Activated T-cell treated with anti-CD3 and anti-CD28 coated beads for 48 hours (primary cell): ENCODE data around the gene PRR29.

Experiments used
- DNase-seq: peaks from one replicate; pipeline ENCODE4 v3.0.0-alpha.2; 2020; ENCODE audit warnings: low read depth

The PRR29 gene

DNA sequence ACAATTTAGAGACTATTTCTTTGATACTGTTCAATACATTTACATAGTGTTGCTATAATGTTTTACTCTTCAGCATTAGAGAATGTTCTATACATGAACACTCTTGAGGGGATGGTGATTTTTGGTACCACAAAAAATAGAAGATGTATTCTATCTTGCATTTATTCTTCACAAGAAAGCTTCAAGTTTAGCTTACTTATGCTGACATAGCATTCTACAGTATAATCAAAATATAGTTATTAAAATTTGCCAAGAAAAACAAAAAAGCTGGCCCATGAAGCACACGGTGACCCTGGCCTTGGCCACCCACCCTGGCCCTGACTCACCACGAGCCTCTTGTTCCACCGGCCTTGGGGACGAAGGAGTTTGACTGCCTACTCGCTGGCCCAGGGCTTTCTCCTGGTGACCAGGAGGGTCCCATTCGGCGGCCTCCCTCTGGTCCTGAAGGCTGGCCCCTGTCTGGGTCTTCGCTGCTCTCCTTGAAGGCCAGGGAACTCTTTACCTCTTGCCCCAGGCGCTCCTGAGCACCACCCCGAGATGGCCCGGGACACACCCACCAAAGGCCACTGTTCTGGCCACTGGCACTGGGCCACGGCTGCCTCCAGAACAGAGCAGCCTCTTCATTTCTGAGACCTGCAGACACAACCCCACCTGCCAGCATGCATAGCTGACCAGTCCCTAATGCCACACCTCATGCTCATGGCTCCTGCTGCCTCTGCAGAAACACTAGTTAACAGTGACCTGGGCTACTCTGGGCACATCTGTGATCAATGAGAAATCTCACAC, 44.7 kb downstream of the PRR29 start:
- no peak for DNase-seq

DNA sequence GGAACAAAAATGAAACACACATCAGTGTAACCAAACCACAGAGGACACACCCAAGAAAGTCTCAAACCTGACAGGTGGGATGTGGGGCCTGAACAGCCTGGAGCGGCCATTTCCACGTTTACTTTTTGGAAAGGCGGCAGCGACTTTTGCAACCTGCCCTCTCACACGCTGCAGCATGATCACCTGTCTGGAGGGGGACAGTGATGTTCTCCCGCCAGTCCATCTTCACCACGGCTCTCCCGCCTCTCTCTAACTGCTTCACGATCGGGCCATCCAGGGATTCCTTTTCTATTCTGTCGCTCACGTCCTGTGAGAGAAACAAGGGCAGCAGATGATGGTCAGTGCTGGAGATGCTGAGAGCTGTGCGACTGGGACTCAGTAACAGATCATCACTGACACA, 47.0 kb downstream of the PRR29 start:
- DNase-seq, result no peak

DNA sequence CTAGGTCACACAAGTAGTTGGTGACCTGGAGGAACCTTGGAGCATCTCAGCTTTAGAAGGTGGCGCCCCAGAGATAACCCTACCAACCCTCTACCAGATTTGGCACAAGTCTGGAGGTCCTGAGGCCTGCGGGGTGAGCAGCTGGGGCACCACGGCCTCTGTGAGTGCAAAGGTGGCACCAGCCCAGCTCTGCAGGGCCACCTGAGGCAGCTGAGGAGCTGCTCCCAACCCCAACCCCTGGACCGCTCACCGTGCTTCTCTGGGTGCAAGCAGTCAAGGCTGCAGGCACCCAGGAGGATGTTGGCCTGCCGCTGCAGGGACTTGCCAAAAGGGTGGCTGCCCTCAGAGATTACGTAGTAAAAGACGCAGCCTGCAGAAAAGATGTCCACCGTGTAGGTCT, 50.7 kb downstream of the PRR29 start:
- DNase-seq, result no peak

DNA sequence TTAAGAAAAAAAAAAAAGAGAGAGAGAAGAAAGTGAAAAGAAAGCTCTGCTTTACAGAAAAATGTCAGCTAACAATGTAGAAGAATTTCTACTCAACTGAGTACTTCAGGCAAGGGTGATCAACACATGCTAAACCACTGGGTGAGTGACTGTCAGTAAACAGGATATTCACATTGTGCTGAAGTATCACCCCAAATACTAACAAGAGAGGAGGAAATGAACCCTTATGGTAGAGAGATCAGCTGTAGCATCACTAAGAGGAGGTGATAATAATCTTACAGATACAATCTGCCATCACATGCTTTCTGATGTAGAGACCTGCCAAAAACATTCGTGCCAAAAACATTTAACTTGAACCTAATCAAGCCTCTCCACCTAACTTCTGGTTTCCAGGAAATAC, 53.0 kb downstream of the PRR29 start:
- DNase-seq, result no peak

DNA sequence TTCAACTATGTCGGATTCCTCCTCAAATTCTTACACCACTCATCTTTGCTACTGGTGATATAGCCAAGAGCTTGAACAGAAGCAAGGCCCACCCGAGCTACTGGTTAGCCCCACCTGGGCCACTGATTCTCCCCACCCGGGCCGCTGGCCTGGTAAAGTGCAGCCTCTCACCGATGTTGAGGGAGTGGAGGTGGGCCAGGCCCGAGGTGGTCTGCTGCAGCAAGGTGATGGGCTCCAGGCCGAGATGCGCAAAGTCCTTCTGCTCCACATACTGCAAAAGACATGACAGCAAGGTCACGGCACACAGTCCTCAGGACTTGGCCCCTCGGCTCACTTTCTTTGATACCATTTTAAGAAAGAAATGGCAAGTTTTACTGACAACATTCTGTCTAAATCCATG, 55.0 kb downstream of the PRR29 start:
- no peak for DNase-seq
